Glomerular endothelial cell (primary cell): ENCODE results near the gene BCCIP. TPM values are rescaled to one million over a fixed set of nuclear protein-coding genes. Genes with fewer than 3 reads are reported as not detected.

ENCODE experiments used
- DNase-seq: peaks from one replicate; pipeline ENCODE4 v3.0.0-alpha.2; 2011; ENCODE audit warnings: low read depth, low spot score; ENCODE audit errors: extremely low read depth
- total RNA-seq: library from RNA; depleted of rRNA; stranded (reverse); fragments of >200 nt; gene quantifications from 2 replicates; pipeline ENCODE4 v1.2.3, GENCODE V29; 2015

The BCCIP gene
- total RNA-seq, 1 donor from 2014 or later: 27.8 TPM

DNA sequence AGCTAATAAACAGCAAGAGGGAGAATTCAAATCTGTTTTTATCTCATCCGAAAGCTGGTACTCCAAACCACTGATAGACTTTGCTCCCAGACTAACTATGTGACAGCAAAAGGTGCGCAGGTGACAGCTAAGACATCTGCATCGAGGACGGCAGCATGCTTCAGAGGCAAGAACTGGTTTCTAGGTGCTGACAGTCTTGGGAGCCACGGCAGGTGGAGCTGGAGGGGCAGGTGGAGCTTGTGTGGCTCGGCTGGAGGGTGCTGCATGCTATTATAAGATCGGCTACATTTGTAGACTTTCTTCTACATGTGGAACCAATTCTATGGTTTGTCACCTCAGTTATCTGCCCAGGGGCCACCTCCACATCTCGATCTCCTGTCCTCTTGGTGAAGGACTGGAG, 25.9 kb upstream of the BCCIP start:
- DNase-seq: no peak

DNA sequence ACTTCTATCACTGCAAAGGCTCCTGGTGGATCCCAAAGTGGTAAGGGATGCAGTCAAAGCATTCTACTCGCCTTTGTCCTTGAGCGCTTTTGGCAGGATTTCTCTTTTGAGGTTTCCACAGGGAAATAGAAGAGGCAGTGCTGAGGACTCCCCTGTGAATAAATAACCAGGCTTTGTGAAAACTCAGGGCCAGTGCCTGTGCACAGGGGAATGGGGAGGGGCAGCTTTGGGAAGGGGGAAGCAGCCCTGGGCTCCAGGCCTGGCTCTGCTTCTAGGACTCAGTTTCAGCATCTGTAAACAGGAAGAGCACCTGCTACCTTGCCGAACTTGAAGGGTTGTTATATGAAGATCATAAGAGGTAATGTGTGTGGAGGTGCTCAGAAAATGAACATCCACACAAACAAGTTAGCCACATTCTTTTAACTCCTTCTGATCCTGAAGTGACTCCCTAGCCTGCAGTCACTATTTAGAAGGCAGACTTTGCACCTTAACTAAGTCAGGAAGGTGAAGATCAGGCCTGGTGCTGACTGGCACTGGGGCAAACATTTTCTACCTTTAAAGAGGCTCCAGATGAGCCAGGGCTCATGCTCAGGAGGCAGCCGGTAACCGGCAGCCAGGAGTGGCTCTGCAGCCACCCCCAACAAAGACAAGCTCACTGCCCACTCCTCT, 25.2 kb upstream of the BCCIP start:
- no peak for DNase-seq

DNA sequence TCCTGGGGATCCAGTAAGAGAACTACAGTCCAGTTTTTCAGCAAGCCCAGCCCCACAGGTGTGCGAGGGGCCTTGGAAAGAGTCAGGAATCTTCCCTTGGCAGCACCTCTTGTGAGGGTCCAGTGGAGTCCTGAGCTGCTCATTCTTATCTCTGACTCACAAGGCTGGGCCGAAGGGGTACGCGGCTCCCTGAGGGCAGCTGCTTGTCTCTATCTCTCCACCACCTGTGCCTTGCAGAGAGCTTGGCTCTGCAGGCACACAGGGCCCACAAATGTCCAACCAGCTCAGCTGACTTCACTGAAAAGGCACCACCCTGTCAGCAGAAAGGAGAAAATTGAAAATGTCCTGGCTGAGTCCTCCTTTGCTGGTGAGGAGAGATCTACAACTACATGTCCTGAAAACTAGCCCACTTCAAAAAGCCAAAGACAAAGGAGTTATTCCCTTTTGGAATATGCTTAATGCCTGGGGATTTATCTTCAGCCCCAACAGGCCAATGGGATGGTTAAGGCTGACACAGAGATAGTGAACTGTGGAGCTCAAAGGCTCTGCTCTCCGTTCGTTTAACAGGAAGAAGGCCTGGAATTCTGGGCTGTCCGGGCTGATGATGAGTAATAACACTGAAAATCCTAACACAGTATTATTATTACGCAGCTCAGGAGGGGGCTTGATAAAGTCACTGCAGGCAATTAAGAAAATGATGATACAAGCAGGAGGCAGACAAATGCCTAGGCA, 23.7 kb upstream of the BCCIP start:
- no peak for DNase-seq

GRCh38 chr10:125801574-125801973, 21.8 kb upstream of the BCCIP start:
- no peak for DNase-seq

- DNase-seq: no peak
Measured at GRCh38 chr10:125802131-125802530, 21.2 kb upstream of the BCCIP start.

DNA sequence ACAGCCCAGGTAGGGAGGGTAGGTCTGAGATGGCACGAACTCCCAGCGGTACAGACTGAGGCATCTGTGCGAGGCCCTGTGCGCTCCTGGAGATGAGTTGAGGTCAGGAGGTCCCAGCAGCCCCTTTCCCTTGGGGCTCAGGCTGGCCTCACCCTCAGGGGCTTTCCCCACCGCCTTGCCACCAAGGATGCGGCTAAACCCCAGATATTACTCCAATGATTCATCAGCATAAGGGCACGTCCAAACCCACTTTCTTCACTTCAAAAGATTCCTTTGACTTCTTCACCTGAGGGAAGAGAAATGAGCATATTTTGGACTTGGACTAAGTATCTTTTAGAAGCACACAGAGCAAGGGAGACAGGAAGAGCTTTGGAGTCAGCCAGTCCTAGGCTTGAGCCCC, 20.6 kb upstream of the BCCIP start:
- DNase-seq: no peak

DNA sequence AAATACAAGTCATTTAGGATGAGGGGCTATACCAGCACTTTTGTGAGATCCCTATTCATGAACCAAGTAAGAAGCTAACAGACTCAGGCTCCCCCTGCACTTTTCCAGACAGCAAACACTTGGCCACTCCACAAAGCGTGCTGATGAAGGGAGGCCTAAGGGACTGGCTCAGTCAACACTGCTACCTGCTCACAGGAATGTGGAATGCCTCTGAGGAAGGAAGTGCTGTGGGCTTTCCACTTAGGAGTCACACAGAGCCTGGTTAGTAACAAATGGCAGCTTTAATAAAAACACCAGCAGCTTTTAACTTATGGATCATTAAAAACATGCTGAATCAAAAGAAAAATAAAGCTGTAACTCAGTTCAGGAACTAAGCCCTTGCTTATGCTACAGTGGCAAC, 15.3 kb upstream of the BCCIP start:
- no peak for DNase-seq

DNA sequence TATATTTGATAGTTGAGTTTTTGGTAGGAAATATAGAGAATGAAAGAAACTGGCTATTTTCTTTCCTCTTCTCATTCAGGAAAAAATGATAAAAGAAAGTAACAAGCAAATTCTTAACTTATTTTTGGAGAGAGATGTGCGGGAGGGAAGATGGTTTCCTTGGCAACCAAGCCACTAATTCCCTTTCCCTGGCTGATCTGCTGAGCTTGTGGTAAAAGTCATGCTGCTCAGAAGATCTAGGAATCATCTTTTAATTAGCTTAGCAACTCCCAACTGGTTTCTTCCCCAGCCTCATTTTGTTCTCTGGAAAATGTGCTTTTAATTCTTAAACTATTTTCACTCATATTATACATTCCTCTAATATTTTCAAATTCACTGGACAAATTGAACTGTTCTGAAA, 12.1 kb upstream of the BCCIP start:
- no peak for DNase-seq

DNA sequence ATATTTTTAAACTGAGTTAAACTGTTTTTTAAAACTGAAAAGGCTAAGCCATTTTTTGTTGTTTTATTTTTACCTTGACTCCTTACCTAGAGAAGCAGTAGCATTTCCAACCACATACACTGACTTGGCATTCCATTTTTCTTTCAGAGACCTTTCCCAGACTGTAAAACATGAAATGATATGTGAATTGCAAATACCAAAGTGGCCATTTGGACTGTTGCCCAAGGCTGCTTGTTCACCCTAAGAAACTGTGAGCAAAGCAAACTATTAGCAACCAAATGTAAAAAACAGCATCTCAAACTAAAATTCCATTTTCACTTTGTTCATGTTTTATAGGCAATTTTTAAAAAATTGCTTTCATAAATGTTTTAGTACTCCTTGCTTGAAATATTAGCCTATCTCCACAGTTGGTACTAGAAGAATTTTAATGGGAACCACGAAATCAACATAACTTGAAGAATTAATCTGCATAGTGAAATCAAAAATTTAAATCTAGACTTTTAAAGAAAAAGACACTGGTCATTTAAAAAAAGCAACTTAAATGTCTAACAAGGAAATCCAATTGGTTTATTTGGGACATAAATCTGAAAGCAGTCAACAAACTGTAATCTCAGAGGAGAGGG, 11.1 kb upstream of the BCCIP start:
- no peak for DNase-seq

GRCh38 chr10:125815764-125816163, 7.6 kb upstream of the BCCIP start:
- no peak for DNase-seq

GRCh38 chr10:125816548-125816947, 6.8 kb upstream of the BCCIP start:
- no peak for DNase-seq

DNA sequence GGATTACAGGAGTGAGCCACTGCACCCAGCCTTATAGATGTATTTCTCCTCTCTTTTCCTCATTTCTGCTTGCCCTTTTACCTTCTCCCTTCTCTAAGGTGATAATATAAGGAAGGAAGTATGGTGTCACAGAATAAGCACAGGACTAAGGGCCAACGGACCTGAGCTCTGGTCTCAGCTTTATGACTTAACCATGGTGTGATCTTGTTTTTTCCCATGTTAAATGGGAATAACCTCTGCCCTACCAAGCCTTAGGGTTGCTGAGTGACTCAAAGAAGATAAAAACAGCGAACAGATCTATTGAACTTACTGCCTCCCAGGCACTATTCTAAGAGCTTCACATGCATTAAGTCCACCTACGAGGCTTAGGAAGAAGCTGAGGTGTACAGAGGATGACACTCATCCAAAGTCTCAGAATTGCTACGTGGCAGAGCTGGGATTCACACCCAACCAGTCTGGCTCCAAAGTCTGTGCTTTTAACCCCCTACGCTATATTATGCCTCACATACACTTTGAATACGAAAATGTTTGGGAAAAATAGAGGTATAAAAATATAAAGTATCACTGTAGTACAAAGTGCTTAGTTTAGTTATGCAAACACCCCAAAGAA, 5.9 kb upstream of the BCCIP start:
- no peak for DNase-seq

GRCh38 chr10:125820701-125821100, 2.6 kb upstream of the BCCIP start:
- no peak for DNase-seq

DNA sequence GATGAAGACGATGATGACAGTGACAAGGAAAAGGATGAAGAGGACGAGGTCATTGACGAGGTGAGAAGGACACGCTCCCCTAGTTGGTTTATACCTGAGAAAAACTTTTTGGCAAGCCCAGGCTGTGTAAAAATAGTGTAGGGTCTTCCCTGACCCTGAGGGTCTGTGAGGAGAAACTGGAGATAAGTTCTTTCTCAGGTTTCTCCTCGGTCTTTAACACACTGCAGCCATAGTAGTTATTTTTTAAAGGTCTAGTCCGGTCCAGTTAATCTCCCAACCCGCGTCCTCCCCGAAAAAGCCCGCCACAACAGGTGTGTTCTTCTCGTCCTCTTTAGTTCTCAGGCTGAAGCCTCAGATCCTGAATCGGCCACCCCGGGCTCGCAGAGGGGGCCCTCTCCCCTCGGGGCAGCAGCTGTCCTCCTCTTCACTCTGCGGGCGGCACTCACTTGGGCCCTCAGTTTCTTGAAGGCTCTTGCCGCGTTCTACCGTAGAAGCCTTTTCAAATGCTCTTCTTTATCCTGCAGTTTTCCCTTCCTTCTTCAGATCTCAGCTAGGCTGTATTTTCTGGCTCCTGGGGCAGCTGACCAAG, 411 bp downstream of the BCCIP start:
- DNase-seq: no peak

GRCh38 chr10:125824736-125825135, 1.4 kb downstream of the BCCIP start:
- DNase-seq: no peak

DNA sequence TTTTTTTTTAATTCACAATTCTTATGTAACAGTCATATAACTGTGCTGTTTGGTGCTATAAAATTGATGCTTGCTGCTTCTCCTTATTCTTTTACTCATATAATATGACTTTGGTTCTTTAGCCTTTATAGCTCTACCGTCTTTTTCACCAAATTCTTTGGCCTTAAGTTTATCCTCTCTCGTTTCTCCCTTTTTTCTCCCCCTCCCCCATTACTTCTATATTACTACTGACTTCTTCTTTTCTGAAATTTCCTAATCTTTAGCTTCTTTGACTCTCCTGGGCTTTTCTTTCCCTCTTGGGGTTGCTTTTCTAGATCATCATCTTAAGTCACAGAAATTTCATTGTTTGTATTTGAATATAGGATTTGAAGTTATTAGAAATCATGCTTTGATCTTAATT, 3.8 kb downstream of the BCCIP start:
- no peak for DNase-seq

DNA sequence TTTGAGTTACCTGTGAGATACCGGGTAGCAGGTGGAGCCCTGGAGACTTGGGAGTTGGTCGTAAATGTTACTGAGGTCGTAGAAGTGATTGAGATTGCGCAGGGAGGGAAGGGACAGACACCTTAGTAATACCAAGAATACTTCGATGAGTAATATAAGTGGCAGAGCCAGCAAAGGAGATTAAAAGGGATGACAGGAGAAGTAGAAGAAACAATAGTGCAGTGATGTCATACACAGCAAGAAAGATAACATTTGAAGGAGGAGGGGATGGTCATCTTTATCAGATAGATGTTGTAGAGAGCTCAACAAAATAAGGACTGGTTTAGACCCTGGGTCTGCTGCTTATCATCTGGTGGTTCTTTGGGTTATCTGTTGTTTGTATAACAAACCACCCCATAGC, 5.0 kb downstream of the BCCIP start:
- no peak for DNase-seq

- no peak for DNase-seq
Measured at GRCh38 chr10:125836746-125837145, 13.4 kb downstream of the BCCIP start.

GRCh38 chr10:125838802-125839575, 15.6 kb downstream of the BCCIP start:
- DNase-seq: no peak

DNA sequence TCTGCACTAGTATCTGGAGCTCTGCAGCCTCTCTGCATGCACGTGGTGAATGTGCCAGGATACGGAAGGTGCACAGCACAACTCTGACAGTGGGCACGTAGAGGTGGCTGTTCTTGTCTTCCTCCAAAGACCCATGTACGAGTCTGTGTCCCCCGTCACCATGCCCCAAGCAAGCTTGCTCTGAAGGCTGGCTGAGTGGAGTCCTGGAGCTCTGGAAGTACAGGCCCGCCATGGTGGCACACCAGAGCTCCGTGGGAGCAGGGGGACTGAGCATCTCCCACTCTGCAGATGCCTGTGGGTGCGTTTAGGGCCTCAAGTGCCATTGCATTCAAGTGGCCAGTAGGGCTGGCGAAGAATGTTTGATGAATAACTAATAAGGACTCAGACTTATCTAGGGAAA, 17.1 kb downstream of the BCCIP start:
- no peak for DNase-seq

GRCh38 chr10:125840955-125841354, 17.6 kb downstream of the BCCIP start:
- peak; percentile 37 for DNase-seq
